Liver (tissue), 9 donors: ENCODE data around the gene KDELR1. TPM values are rescaled to one million over a fixed set of nuclear protein-coding genes. Genes with fewer than 3 reads are reported as not detected.

Experiments used
- DNase-seq: peaks from one replicate; pipeline ENCODE4 v3.0.0-alpha.2; 2017; ENCODE audit warnings: low spot score
- H3K27ac ChIP-seq, 2 donors: one replicate each; pipeline ENCODE4 v1.7.0; 2013; ENCODE audit warnings: inconsistent platforms in 2 of 2, low read length in 2 of 2, control low read depth in 1 of 2, low read depth in 1 of 2, mild to moderate bottlenecking in 1 of 2
- H3K27me3 ChIP-seq, 4 donors: one replicate each; pipeline versions ENCODE4 v1.6.1 to v1.7.0; 2013; ENCODE audit warnings: low read length in 3 of 4, inconsistent platforms in 1 of 4, mild to moderate bottlenecking in 1 of 4, moderate library complexity in 1 of 4; ENCODE audit not compliant: control insufficient read depth in 4 of 4, insufficient read depth in 4 of 4
- H3K36me3 ChIP-seq, 4 donors: one replicate each; pipeline versions ENCODE4 v1.6.1 to v1.7.0; 2013; ENCODE audit warnings: low read length in 3 of 4, mild to moderate bottlenecking in 3 of 4, low read depth in 1 of 4, moderate library complexity in 1 of 4; ENCODE audit not compliant: control insufficient read depth in 4 of 4, insufficient read depth in 3 of 4
- H3K4me1 ChIP-seq, 4 donors: one replicate each; pipeline versions ENCODE4 v1.6.1 to v1.7.0; 2013; ENCODE audit warnings: low read length in 3 of 4, mild to moderate bottlenecking in 3 of 4, moderate library complexity in 1 of 4; ENCODE audit not compliant: control insufficient read depth in 4 of 4, insufficient read depth in 4 of 4
- H3K4me3 ChIP-seq, 3 donors: one replicate each; pipeline versions ENCODE4 v1.6.1 to v1.7.0; 2013; ENCODE audit warnings: low read length in 3 of 3, control low read depth in 1 of 3, low read depth in 1 of 3, mild to moderate bottlenecking in 1 of 3
- H3K9ac ChIP-seq, 2 donors: one replicate each; pipeline ENCODE4 v1.7.0; 2013; ENCODE audit warnings: low read length in 2 of 2, mild to moderate bottlenecking in 2 of 2, moderate library complexity in 2 of 2, control low read depth in 1 of 2, low read depth in 1 of 2
- H3K9me3 ChIP-seq, 4 donors: one replicate each; pipeline versions ENCODE4 v1.6.1 to v1.7.0; 2013; ENCODE audit warnings: low read length in 3 of 4; ENCODE audit not compliant: control insufficient read depth in 4 of 4
- CTCF ChIP-seq: fragments of 150-350 bp; IDR thresholded peaks from 2 replicates; pipeline ENCODE4 v1.5.1; 2017; ENCODE audit warnings: improper control_type of control experiment, low read depth, low read length; ENCODE audit not compliant: missing input control
- EGR1 ChIP-seq, 2 donors: IDR thresholded peaks; 2 replicates each; pipeline ENCODE4 v1.6.1; 2016 to 2018; ENCODE audit warnings: antibody characterized with exemption in 2 of 2, low read depth in 2 of 2
- FOXA1 ChIP-seq: IDR thresholded peaks from 2 replicates; pipeline ENCODE4 v1.6.1; 2016; ENCODE audit warnings: antibody characterized with exemption
- GABPA ChIP-seq, 2 donors: IDR thresholded peaks in 1 of 2; conservative IDR thresholded peaks in 1 of 2; 2 replicates each; pipeline ENCODE4 v1.6.1; 2016; ENCODE audit warnings: antibody characterized with exemption in 2 of 2, mild to moderate bottlenecking in 1 of 2, moderate library complexity in 1 of 2
- HNF4A ChIP-seq, 2 donors: conservative IDR thresholded peaks; 2 replicates each; pipeline ENCODE4 v1.6.1; 2016; ENCODE audit warnings: antibody characterized with exemption in 2 of 2, mild to moderate bottlenecking in 2 of 2
- HNF4G ChIP-seq: IDR thresholded peaks from 2 replicates; pipeline ENCODE4 v1.6.1; 2016; ENCODE audit warnings: antibody characterized with exemption
- JUND ChIP-seq, 2 donors: IDR thresholded peaks; 2 replicates each; pipeline ENCODE4 v1.6.1; 2016; ENCODE audit warnings: antibody characterized with exemption in 2 of 2
- NR2F2 ChIP-seq: IDR thresholded peaks from 2 replicates; pipeline ENCODE4 v1.6.1; 2016; ENCODE audit warnings: antibody characterized with exemption
- RAD21 ChIP-seq, 2 donors: IDR thresholded peaks; 2 replicates each; pipeline ENCODE4 v1.6.1; 2016; ENCODE audit warnings: antibody characterized with exemption in 2 of 2, mild to moderate bottlenecking in 2 of 2
- REST ChIP-seq: IDR thresholded peaks from 2 replicates; pipeline ENCODE4 v1.6.1; 2016; ENCODE audit warnings: antibody characterized with exemption, mild to moderate bottlenecking
- RXRA ChIP-seq, 2 donors: IDR thresholded peaks; 2 replicates each; pipeline ENCODE4 v1.6.1; 2017 to 2018; ENCODE audit warnings: antibody characterized with exemption in 2 of 2, mild to moderate bottlenecking in 1 of 2
- SP1 ChIP-seq: IDR thresholded peaks from 2 replicates; pipeline ENCODE4 v1.6.1; 2018; ENCODE audit warnings: antibody characterized with exemption, mild to moderate bottlenecking
- YY1 ChIP-seq: IDR thresholded peaks from 2 replicates; pipeline ENCODE4 v1.6.1; 2016; ENCODE audit warnings: antibody characterized with exemption, mild to moderate bottlenecking
- WGBS: extraction: QIAGEN DNeasy Blood & Tissue Kit; methylation state at CpG from one replicate; pipeline ENCODE4 v1.1.7; 2013; 5-methylcytosine and 5-hydroxymethylcytosine counted together
- polyA plus RNA-seq, 2 donors: library from polyadenylated mRNA; stranded (reverse) in 1 of 2; unstranded in 1 of 2; fragments of 200-250 nt in 1 of 2; fragments of >200 nt in 1 of 2; fragmentation: Nextera tagmentation in 1 of 2; extraction: Ambion mirVana in 1 of 2; gene quantifications; one replicate each; pipeline versions ENCODE4 v1.2.1 to v1.2.3, GENCODE V29; 2013 to 2015
- total RNA-seq, 2 donors: library from RNA; depleted of rRNA; stranded (reverse); fragments of >200 nt; gene quantifications; one replicate each; pipeline ENCODE4 v1.2.3, GENCODE V29; 2014
- donor health status: healthy.
- donor health status: healthy.
- donor health status: healthy.
- donor health status: healthy.
- donor health status: healthy.

The KDELR1 gene
- total and polyA plus RNA-seq, 4 donors = 32.3 to 94.9 (median 47.0) TPM

GRCh38 chr19:48338802-48339503 is 52.4 kb downstream of the KDELR1 start (continued):
- no peak for TF ChIP-seq REST
- TF ChIP-seq SP1 = no peak

- no peak for DNase-seq
- Histone ChIP-seq H3K9me3 (no peaks in the 10 kb centered on the region), H3K27ac (no peak overlapping the region), H3K4me1 (peaks cover 2 to 10% (median 2%) of the 10 kb centered on the region in 4 donors), H3K9ac (no peak overlapping the region), H3K27me3 (no peaks in the 10 kb centered on the region), H3K4me3 (no peak overlapping the region), H3K36me3 (peaks cover 0 to 8% (median 5%) of the 10 kb centered on the region in 4 donors)
- TF ChIP-seq JUND (IDR thresholded peaks at IDR 0.05) (no peak), GABPA (IDR thresholded peaks at IDR 0.05 in 1 of 2, conservative IDR thresholded peaks at IDR 0.05 in 1 of 2) (no peak), RXRA (IDR thresholded peaks at IDR 0.05) (no peak), NR2F2 (no peak), CTCF (no peak), HNF4G (no peak), YY1 (no peak), EGR1 (IDR thresholded peaks at IDR 0.05; ENCODE audit: low read depth in 2 of 2) (no peak)
- WGBS = 94% methylated on average over 14 of the region's 14 CpGs
Measured at GRCh38 chr19:48338253-48338755, 53.0 kb downstream of the KDELR1 start.

GRCh38 chr19:48333467-48334384 is 57.6 kb downstream of the KDELR1 start:
- WGBS = 17% methylated on average over 54 of the region's 54 CpGs
- H3K9ac ChIP-seq = peak overlapping the region; percentile 36 to 42
- peak overlapping the region in 2 of 3 donors; percentile 28 to 46 for H3K4me3 ChIP-seq
- TF ChIP-seq RAD21 (IDR thresholded peaks at IDR 0.05) (peak; percentile 70 to 83), HNF4A (conservative IDR thresholded peaks at IDR 0.05) (peak in 1 of 2 donors; percentile 39), RXRA (IDR thresholded peaks at IDR 0.05) (peak in 1 of 2 donors; percentile 6), GABPA (IDR thresholded peaks at IDR 0.05 in 1 of 2, conservative IDR thresholded peaks at IDR 0.05 in 1 of 2) (no peak), YY1 (no peak), FOXA1 (no peak), CTCF (peak; percentile 67)
- H3K4me1 ChIP-seq = peaks cover 2 to 28% (median 14%) of the 10 kb centered on the region in 4 donors
- H3K27me3 ChIP-seq = no peaks in the 10 kb centered on the region
- H3K9me3 ChIP-seq = no peaks in the 10 kb centered on the region
- peak; percentile 87 for DNase-seq
- H3K36me3 ChIP-seq = peaks cover 0 to 1% (median 0%) of the 10 kb centered on the region in 4 donors
- H3K27ac ChIP-seq = peak overlapping the region; percentile 82 to 84
